Gastrocnemius medialis (tissue), 4 donors: Measurements from ENCODE around the gene HLA-DQA2.

Experiments used
- POLR2A ChIP-seq, 2 donors: fragments of 450-650 bp; IDR thresholded peaks; one replicate each; pipeline ENCODE4 v1.6.1; 2017; ENCODE audit warnings: antibody characterized with exemption in 2 of 2, mild to moderate bottlenecking in 2 of 2, moderate library complexity in 2 of 2
- TF ChIP-seq, protein P1 (sequence below), 5 experiments: fragments of 450-650 bp in 3 of 5; fragments of 200-600 bp in 2 of 5; sonication (generic) in 2 of 5; IDR thresholded peaks in 4 of 5; conservative IDR thresholded peaks in 1 of 5; 1 replicate in 4 of 5; 2 replicates in 1 of 5; pipeline ENCODE4 v1.5.1; 2016 to 2019; ENCODE audit warnings: antibody characterized with exemption in 5 of 5, mild to moderate bottlenecking in 3 of 5, moderate library complexity in 3 of 5

DNA sequence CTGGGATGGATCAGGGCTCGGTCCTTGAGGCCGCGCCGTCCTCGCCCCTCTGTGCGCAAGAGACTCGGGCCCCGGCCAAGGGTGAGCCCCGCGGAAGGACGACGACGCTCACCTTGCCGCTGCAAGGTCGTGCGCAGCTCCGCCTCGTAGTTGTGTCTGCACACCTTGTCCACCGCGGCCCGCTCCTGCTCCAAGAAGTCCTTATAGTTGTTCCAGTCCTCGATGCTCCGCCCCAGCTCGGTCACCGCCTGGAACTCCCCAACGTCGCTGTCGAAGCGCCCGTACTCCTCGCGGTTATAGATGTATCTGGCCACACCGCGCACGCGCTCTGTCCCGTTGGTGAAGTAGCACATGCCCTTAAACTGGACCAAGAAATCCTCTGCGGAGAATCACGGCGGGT, 20.4 kb downstream of the HLA-DQA2 start:
- no peak for TF ChIP-seq POLR2A (IDR thresholded peaks at IDR 0.05)
- TF ChIP-seq, protein P1, sequence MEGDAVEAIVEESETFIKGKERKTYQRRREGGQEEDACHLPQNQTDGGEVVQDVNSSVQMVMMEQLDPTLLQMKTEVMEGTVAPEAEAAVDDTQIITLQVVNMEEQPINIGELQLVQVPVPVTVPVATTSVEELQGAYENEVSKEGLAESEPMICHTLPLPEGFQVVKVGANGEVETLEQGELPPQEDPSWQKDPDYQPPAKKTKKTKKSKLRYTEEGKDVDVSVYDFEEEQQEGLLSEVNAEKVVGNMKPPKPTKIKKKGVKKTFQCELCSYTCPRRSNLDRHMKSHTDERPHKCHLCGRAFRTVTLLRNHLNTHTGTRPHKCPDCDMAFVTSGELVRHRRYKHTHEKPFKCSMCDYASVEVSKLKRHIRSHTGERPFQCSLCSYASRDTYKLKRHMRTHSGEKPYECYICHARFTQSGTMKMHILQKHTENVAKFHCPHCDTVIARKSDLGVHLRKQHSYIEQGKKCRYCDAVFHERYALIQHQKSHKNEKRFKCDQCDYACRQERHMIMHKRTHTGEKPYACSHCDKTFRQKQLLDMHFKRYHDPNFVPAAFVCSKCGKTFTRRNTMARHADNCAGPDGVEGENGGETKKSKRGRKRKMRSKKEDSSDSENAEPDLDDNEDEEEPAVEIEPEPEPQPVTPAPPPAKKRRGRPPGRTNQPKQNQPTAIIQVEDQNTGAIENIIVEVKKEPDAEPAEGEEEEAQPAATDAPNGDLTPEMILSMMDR (IDR thresholded peaks at IDR 0.05 in 4 of 5, conservative IDR thresholded peaks at IDR 0.05 in 1 of 5): no peak
